K562 (cell line): ENCODE results near the gene SNX27. TPM values are rescaled to one million over a fixed set of nuclear protein-coding genes. Genes with fewer than 3 reads are reported as not detected.

ENCODE experiments used
- ATAC-seq: fragments of 200-7000 bp; cut with Tn5 transposase; 3 replicates; pipeline ENCODE4 v1.9.1; 2020; ENCODE audit warnings: moderate library complexity
- BruUV-seq: library from RNA; stranded (reverse); fragments of 400-500 nt; replicated peaks from 2 replicates; lab custom pipeline; 2021; lab: Mats Ljungman, UMichigan
- CTCF ChIA-PET: fragments of 300-600 bp; formaldehyde crosslinking; extraction: SDS; loops from one replicate; lab custom pipeline; 2021; ENCODE audit warnings: low intra/inter-chr PET ratio; lab: Yijun Ruan, JAX
- POLR2A ChIA-PET: fragments of 300-600, 350-650 bp; sonication (Branson Sonifier 250); formaldehyde crosslinking; extraction: SDS; loops from one replicate; lab custom pipeline; 2021; ENCODE audit warnings: antibody characterized with exemption, inconsistent platforms; lab: Yijun Ruan, JAX
- DNase-seq, 4 experiments: peaks; one replicate each; pipeline versions ENCODE4 v3.0.0 to v3.0.0-alpha.2; 2011 to 2018; ENCODE audit warnings: low spot score in 3 of 4, mixed read lengths in 3 of 4; ENCODE audit errors: extremely low read depth in 1 of 4
- FAIRE-seq: peaks from 2 replicates; lab custom pipeline; 2011; peaks lifted over from hg19 to GRCh38; lab: Jason Lieb, UNC
- H2AFZ ChIP-seq: 2 replicates; pipeline ENCODE4 v1.6.0; 2011; ENCODE audit warnings: low read depth, low read length, control low read depth, inconsistent platforms
- H3K27ac ChIP-seq: fragments of 200-600 bp; 3 replicates; pipeline ENCODE4 v1.8.0; 2011; ENCODE audit warnings: low read depth, mild to moderate bottlenecking, control low read depth, inconsistent platforms, low read length, moderate library complexity, mixed read lengths; ENCODE audit errors: extremely low read depth
- H3K27me3 ChIP-seq, 2 experiments: fragments of 300-600 bp in 1 of 2; 2 replicates in 1 of 2; 3 replicates in 1 of 2; pipeline versions ENCODE4 v1.6.0 to v1.8.0; 2011; ENCODE audit warnings: inconsistent platforms in 2 of 2, low read length in 2 of 2, mild to moderate bottlenecking in 1 of 2, mixed read lengths in 1 of 2, moderate library complexity in 1 of 2; ENCODE audit not compliant: control insufficient read depth in 2 of 2, insufficient read depth in 2 of 2
- H3K36me3 ChIP-seq: fragments of 300-600 bp; 3 replicates; pipeline ENCODE4 v1.8.0; 2011; ENCODE audit warnings: mild to moderate bottlenecking, low read length, inconsistent platforms; ENCODE audit not compliant: control insufficient read depth, insufficient read depth
- H3K4me1 ChIP-seq, 2 experiments: fragments of 200-600 bp in 1 of 2; replicated peaks in 1 of 2; 2 replicates in 1 of 2; 3 replicates in 1 of 2; pipeline versions ENCODE4 v1.5.1 to v1.8.0; 2011; ENCODE audit warnings: inconsistent platforms in 2 of 2, low read length in 2 of 2, mild to moderate bottlenecking in 1 of 2, mixed read lengths in 1 of 2, moderate library complexity in 1 of 2; ENCODE audit not compliant: control insufficient read depth in 2 of 2, insufficient read depth in 2 of 2
- H3K4me2 ChIP-seq: 2 replicates; pipeline ENCODE4 v1.6.1; 2011; ENCODE audit warnings: low read length, control low read depth, inconsistent platforms, mixed read lengths; ENCODE audit not compliant: insufficient read depth
- H3K4me3 ChIP-seq: fragments of 200-600 bp; sonication (generic), shearing (Covaris generic); 2 replicates; pipeline ENCODE4 v1.5.1; 2016; ENCODE audit warnings: control low read depth, inconsistent platforms
- H3K79me2 ChIP-seq: fragments of 200-600 bp; 3 replicates; pipeline ENCODE4 v1.8.0; 2011; ENCODE audit warnings: low read length, inconsistent platforms; ENCODE audit not compliant: control insufficient read depth, insufficient read depth
- H3K9ac ChIP-seq, 2 experiments: 2 replicates each; pipeline versions ENCODE4 v1.6.0 to v1.6.1; 2011; ENCODE audit warnings: low read depth in 2 of 2, low read length in 2 of 2, control low read depth in 1 of 2, inconsistent platforms in 1 of 2, mild to moderate bottlenecking in 1 of 2, mixed read lengths in 1 of 2; ENCODE audit not compliant: insufficient read depth in 1 of 2
- H3K9me1 ChIP-seq: one replicate; pipeline ENCODE4 v1.6.0; 2011; ENCODE audit warnings: inconsistent platforms, mild to moderate bottlenecking, low read length, moderate library complexity; ENCODE audit not compliant: control insufficient read depth, insufficient read depth
- H3K9me3 ChIP-seq: replicated peaks from 2 replicates; pipeline ENCODE4 v1.5.1; 2011; ENCODE audit warnings: low read depth, low read length, inconsistent platforms; ENCODE audit not compliant: control insufficient read depth, insufficient read depth
- H4K20me1 ChIP-seq: replicated peaks from 2 replicates; pipeline ENCODE4 v1.6.1; 2011; ENCODE audit warnings: low read length, inconsistent platforms, mixed read lengths; ENCODE audit not compliant: control insufficient read depth, insufficient read depth
- C11orf30 ChIP-seq: fragments of 450-650 bp; IDR thresholded peaks from 2 replicates; pipeline ENCODE4 v1.6.1; 2016; ENCODE audit warnings: low read depth, mild to moderate bottlenecking
- CEBPB ChIP-seq: fragments of 450-650 bp; IDR thresholded peaks from 2 replicates; pipeline ENCODE4 v1.6.1; 2016; ENCODE audit warnings: missing genetic modification characterization, missing compliant biosample characterization
- EHMT2 ChIP-seq: fragments of 450-650 bp; IDR thresholded peaks from 2 replicates; pipeline ENCODE4 v1.6.1; 2018; ENCODE audit warnings: antibody characterized with exemption
- FOXJ2 ChIP-seq: fragments of 200-800 bp; sonication (Bioruptor generic); IDR thresholded peaks from 2 replicates; pipeline ENCODE4 v1.6.1; 2016; ENCODE audit warnings: missing genetic modification characterization, missing compliant biosample characterization
- HNRNPUL1 ChIP-seq: fragments of 200-400 bp; formaldehyde crosslinking; IDR thresholded peaks from 2 replicates; pipeline ENCODE4 v1.6.1; 2017; ENCODE audit warnings: low read length
- IFI16 ChIP-seq: fragments of 250-450 bp; sonication (Bioruptor Pico); IDR thresholded peaks from 2 replicates; pipeline ENCODE4 v2.1.2; 2022; ENCODE audit warnings: mild to moderate bottlenecking, inconsistent platforms
- MBD2 ChIP-seq: sonication (generic); IDR thresholded peaks from 2 replicates; pipeline ENCODE4 v1.6.1; 2016; ENCODE audit warnings: low read depth, borderline replicate concordance
- SFPQ ChIP-seq: fragments of 200-400 bp; formaldehyde crosslinking; IDR thresholded peaks from 2 replicates; pipeline ENCODE4 v1.6.1; 2017; ENCODE audit warnings: mild to moderate bottlenecking, low read depth, low read length, moderate library complexity
- SMAD3 ChIP-seq: fragments of 450-650 bp; formaldehyde crosslinking; conservative IDR thresholded peaks from 2 replicates; pipeline ENCODE4 v1.4.0; 2020; ENCODE audit warnings: mild to moderate bottlenecking
- TEAD1 ChIP-seq, 2 experiments: fragments of 450-650 bp in 1 of 2; sonication (generic) in 1 of 2; formaldehyde crosslinking; IDR thresholded peaks; 2 replicates each; pipeline versions ENCODE4 v1.4.0 to v1.8.0; 2020 to 2022; ENCODE audit warnings: mild to moderate bottlenecking in 2 of 2, missing genetic modification reagents in 1 of 2
- VEZF1 ChIP-seq: fragments of 200-800 bp; sonication (Bioruptor generic); IDR thresholded peaks from 2 replicates; pipeline ENCODE4 v1.6.1; 2017; ENCODE audit warnings: missing genetic modification characterization, missing compliant biosample characterization
- ZNF239 ChIP-seq: fragments of 250-450 bp; sonication (Bioruptor Pico); IDR thresholded peaks from 2 replicates; pipeline ENCODE4 v1.4.0; 2020; ENCODE audit warnings: mild to moderate bottlenecking
- ZNF311 ChIP-seq: fragments of 250-450 bp; sonication (Bioruptor Pico); IDR thresholded peaks from 2 replicates; pipeline ENCODE4 v1.4.0; 2020; ENCODE audit warnings: mild to moderate bottlenecking, moderate library complexity
- ZNF324 ChIP-seq: fragments of 250-450 bp; sonication (Bioruptor Pico); IDR thresholded peaks from 2 replicates; pipeline ENCODE4 v1.4.0; 2020; ENCODE audit warnings: mild to moderate bottlenecking
- ZNF583 ChIP-seq: fragments of 250-450 bp; sonication (Bioruptor Pico); IDR thresholded peaks from 2 replicates; pipeline ENCODE4 v1.4.0; 2020
- WGBS: fragments of 100-300 bp; shearing (Covaris generic); methylation state at CpG from one replicate; pipeline ENCODE4 v1.1.6; 2016; ENCODE audit warnings: low coverage, mixed read lengths; ENCODE audit not compliant: insufficient coverage; ENCODE audit errors: missing lambda C conversion rate; 5-methylcytosine and 5-hydroxymethylcytosine counted together
- in situ Hi-C: fragments of 300-500 bp; cut with MboI; formaldehyde crosslinking; loops from 4 replicates; pipeline ENCODE4 v1.15.0; 2018; ENCODE audit warnings: inconsistent platforms, mixed read lengths
- intact Hi-C: fragments of 100-400 bp; cut with micrococcal nuclease; formaldehyde crosslinking; loops from 2 replicates; pipeline ENCODE4 v1.14.2; 2022
- polyA plus RNA-seq, 8 experiments: library from polyadenylated mRNA; depleted of rRNA in 4 of 8; stranded (reverse) in 5 of 8; unstranded in 3 of 8; fragments of >200 nt; fragmentation: Nextera tagmentation in 2 of 8; fragmentation: Illumina TruSeq in 1 of 8; extraction: Ambion mirVana in 2 of 8; extraction: Trizol in 1 of 8; gene quantifications; 2 replicates each; pipeline versions ENCODE4 v1.2.1 to v1.2.3, GENCODE V29; 2011 to 2014; ENCODE audit warnings: inconsistent platforms in 1 of 8, missing spikeins in 1 of 8
- total RNA-seq, 7 experiments: library from RNA; depleted of rRNA in 6 of 7; stranded (reverse); fragments of >200 nt in 6 of 7; fragmentation: Illumina TruSeq in 2 of 7; extraction: Trizol in 2 of 7; gene quantifications; 2 replicates each; pipeline versions ENCODE4 v1.2.1 to v1.2.3, GENCODE V29; 2011 to 2021; ENCODE audit warnings: low replicate concordance in 1 of 7

Gene SNX27
- total and polyA plus RNA-seq, 9 of the 15 experiments (the other 6 are each of a cell fraction or from before 2014, with no cell fraction given) = 4.5 to 18.7 (median 10.1) TPM

GRCh38 chr1:151704246-151704645 lies 92.4 kb downstream of the SNX27 start:
- Histone ChIP-seq H3K27me3 (peaks cover 0 to 21% of the 10 kb centered on the region in 2 experiments; a peak in 2 of 5 replicates), H3K9ac (no peak overlapping the region), H3K9me1 (no peaks in the 10 kb centered on the region), H4K20me1 (0 out of 2 replicates have a peak, but pooled peaks cover 14% of the 10 kb centered on the region), H3K79me2 (no peaks in the 10 kb centered on the region), H3K4me1 (peaks cover 0 to 13% of the 10 kb centered on the region in 2 experiments; a peak in 2 of 5 replicates), H3K4me3 (no peak overlapping the region), H3K27ac (no peak overlapping the region), H3K4me2 (no peak overlapping the region), H2AFZ (no peak overlapping the region), H3K9me3 (no peaks in the 10 kb centered on the region; the same call in 1 of the 2 replicates), H3K36me3 (0 out of 3 replicates have a peak, but pooled peaks cover 4% of the 10 kb centered on the region)
- FAIRE-seq (no peak), DNase-seq (no peak), ATAC-seq (no peak)
- no TSS peak for BruUV-seq
- WGBS = 76% methylated on average over 4 of the region's 4 CpGs
- intact Hi-C loops (no loop called here), in situ Hi-C loops (no loop called here)
- ChIA-PET CTCF (no interaction called here), POLR2A (no interaction called here)
- no peak for TF ChIP-seq SMAD3
- TF ChIP-seq ZNF239 = no peak
- no peak for TF ChIP-seq MBD2

GRCh38 chr1:151705146-151705545 lies 93.3 kb downstream of the SNX27 start:
- in situ Hi-C loops = no loop called here
- no peak for FAIRE-seq
- H3K9ac ChIP-seq = no peak overlapping the region
- intact Hi-C loops = no loop called here
- ATAC-seq = no peak
- WGBS = 13% methylated on average over 7 of the region's 7 CpGs
- no TSS peak for BruUV-seq
- H4K20me1 ChIP-seq = peaks cover 14% of the 10 kb centered on the region; the same call in 1 of the 2 replicates
- no peaks in the 10 kb centered on the region for H3K36me3 ChIP-seq
- no peak overlapping the region for H2AFZ ChIP-seq
- H3K27me3 ChIP-seq = peaks cover 0 to 24% of the 10 kb centered on the region in 2 experiments; a peak in 2 of 5 replicates
- H3K4me1 ChIP-seq = peaks cover 0 to 13% of the 10 kb centered on the region in 2 experiments; a peak in 2 of 5 replicates
- no peaks in the 10 kb centered on the region for H3K79me2 ChIP-seq
- H3K9me3 ChIP-seq = no peaks in the 10 kb centered on the region; the same call in 1 of the 2 replicates
- ChIA-PET CTCF (no interaction called here), POLR2A (interaction anchor here (0.6 to 0.7 kb wide), 2 partner anchors 98 to 250 kb away, joined by 3 read pairs; no protein-coding TSS in a partner anchor)
- H3K27ac ChIP-seq = no peak overlapping the region
- H3K9me1 ChIP-seq = no peaks in the 10 kb centered on the region
- no peak overlapping the region for H3K4me2 ChIP-seq
- H3K4me3 ChIP-seq = no peak overlapping the region
- DNase-seq = no peak
- TF ChIP-seq C11orf30 = no peak
- no peak for TF ChIP-seq HNRNPUL1
- TF ChIP-seq VEZF1 (CRISPR knock-in tag) = no peak
- TF ChIP-seq SFPQ = no peak
- no peak for TF ChIP-seq ZNF311
- TF ChIP-seq TEAD1 (CRISPR knock-in tag; IDR thresholded peaks at IDR 0.05) = no peak
- TF ChIP-seq ZNF583 (CRISPR knock-in tag) = no peak
- TF ChIP-seq FOXJ2 = no peak
- no peak for TF ChIP-seq ZNF324
- TF ChIP-seq CEBPB (tag) = no peak
- TF ChIP-seq EHMT2 = no peak
- TF ChIP-seq IFI16 = no peak
